GM21360 (cell line): Measurements from ENCODE around the gene MYL6.
"Not testable (repeated sequence)": the region's sequence is repeated elsewhere in the genome, so short reads cannot be mapped to it uniquely, and the experiment has no call there.

Source experiments
- ATAC-seq: cut with Tn5 transposase; IDR thresholded peaks from one replicate; pipeline ENCODE4 v1.9.1; 2021; ENCODE audit warnings: mild to moderate bottlenecking, moderate library complexity; ENCODE audit not compliant: unreplicated experiment

MYL6 gene

GRCh38 chr12:56156464-56157200 lies 1.5 kb upstream of the MYL6 start:
- not testable (repeated sequence) for ATAC-seq

- ATAC-seq = peak; percentile 27
Observed at GRCh38 chr12:56157201-56158028, 744 bp upstream of the MYL6 start.

- no peak for ATAC-seq
Observed at GRCh38 chr12:56158926-56159461, 835 bp downstream of the MYL6 start.

GRCh38 chr12:56159482-56160192 lies 1.5 kb downstream of the MYL6 start:
- ATAC-seq = no peak

GRCh38 chr12:56160193-56160763 lies 2.1 kb downstream of the MYL6 start:
- ATAC-seq = no peak

- ATAC-seq = no peak
Observed at GRCh38 chr12:56160894-56161689, 2.9 kb downstream of the MYL6 start.

GRCh38 chr12:56161690-56162351 lies 3.7 kb downstream of the MYL6 start:
- no peak for ATAC-seq

GRCh38 chr12:56162468-56163290 lies 4.5 kb downstream of the MYL6 start:
- ATAC-seq = no peak

- ATAC-seq = no peak
Observed at GRCh38 chr12:56163533-56164344, 5.6 kb downstream of the MYL6 start.

GRCh38 chr12:56164345-56164729 lies 6.2 kb downstream of the MYL6 start:
- ATAC-seq = no peak

- ATAC-seq = no peak
Observed at GRCh38 chr12:56165369-56165768, 7.2 kb downstream of the MYL6 start.

- no peak for ATAC-seq
Observed at GRCh38 chr12:56169229-56169759, 11.1 kb downstream of the MYL6 start.

- no peak for ATAC-seq
Observed at GRCh38 chr12:56172839-56173238, 14.7 kb downstream of the MYL6 start.

- ATAC-seq = no peak
Observed at GRCh38 chr12:56178347-56178746, 20.2 kb downstream of the MYL6 start.

- ATAC-seq = no peak
Observed at GRCh38 chr12:56186957-56187356, 28.8 kb downstream of the MYL6 start.

GRCh38 chr12:56188131-56188777 lies 30.1 kb downstream of the MYL6 start:
- no peak for ATAC-seq

GRCh38 chr12:56188778-56189098 lies 30.6 kb downstream of the MYL6 start:
- no peak for ATAC-seq
